HG03103 (cell line): ENCODE measurements around the gene TOMM5.

ENCODE experiments used
- ATAC-seq: cut with Tn5 transposase; IDR thresholded peaks from one replicate; pipeline ENCODE4 v1.9.1; 2021; ENCODE audit warnings: low read depth; ENCODE audit not compliant: unreplicated experiment

The TOMM5 gene

GRCh38 chr9:37564916-37565315, 27.5 kb downstream of the TOMM5 start:
- ATAC-seq, result no peak

DNA sequence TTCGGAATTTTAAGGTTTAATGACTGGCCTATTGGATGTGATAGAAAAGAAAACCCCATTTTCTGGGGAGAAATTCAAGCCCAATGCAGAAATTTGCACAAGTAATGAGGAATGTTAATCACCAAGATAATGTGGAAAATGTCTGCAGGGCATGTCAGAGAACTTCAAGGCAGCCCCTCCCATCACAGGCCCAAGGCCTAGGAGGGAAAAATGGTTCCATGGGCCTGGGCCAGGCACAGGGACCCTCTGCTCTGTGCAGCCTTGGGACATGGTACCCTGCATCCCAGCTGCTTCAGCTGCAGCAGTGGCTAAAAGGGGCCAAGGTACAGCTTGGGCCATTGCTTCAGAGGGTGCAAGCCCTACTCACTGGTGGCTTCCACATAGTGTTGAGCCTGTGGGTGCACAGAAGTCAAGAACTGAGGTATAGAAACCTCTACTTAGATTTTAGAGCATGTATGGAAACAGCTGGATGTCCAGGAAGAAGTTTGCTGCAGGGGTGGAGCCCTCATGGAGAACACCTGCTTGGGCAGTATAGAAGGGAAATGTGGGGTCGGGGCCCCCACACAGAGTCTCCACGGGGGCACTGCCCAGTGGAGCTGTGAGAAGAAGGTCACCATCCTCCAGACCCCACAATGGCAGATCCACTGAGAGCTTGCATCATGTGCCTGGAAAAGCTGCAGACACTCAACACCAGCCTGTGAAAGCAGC, 28.4 kb downstream of the TOMM5 start:
- ATAC-seq, result no peak

DNA sequence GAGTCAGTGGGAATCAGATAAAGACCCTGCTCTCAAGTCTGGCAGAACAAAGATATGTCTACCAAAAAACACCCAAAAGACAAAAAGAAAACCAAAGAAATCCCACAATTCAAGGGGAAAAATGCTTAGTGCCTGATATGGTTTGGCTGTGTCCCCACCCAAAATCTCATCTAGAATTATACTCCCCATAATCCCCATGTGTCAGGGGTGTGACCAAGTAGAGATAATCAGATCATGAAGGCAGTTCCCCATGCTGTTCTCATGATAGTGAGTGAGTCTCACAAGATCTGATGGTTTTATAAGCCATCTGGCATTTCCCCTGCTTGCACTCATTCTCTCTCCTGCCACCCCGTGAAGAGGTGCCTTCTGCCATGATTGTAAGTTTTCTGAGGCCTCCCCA, 29.6 kb downstream of the TOMM5 start:
- ATAC-seq, result no peak

DNA sequence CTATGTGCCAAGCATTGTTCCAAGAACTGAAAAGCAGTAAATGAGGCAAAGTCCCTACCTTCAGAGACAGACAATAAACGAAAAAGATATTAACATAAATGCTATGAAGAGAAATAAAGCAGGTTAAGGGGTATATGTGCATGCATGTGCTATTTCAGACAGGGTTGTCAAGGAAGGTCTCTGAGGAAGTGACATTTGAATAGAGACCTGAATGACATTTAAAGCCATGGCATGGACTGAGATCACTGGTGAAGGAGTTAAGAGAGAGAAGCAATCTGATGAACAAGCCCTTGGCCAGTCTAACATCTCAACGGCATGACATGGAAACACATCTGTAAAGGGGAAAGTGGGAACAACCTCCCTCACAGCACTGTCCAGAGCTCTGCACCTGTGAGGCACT, 30.7 kb downstream of the TOMM5 start:
- no peak for ATAC-seq

DNA sequence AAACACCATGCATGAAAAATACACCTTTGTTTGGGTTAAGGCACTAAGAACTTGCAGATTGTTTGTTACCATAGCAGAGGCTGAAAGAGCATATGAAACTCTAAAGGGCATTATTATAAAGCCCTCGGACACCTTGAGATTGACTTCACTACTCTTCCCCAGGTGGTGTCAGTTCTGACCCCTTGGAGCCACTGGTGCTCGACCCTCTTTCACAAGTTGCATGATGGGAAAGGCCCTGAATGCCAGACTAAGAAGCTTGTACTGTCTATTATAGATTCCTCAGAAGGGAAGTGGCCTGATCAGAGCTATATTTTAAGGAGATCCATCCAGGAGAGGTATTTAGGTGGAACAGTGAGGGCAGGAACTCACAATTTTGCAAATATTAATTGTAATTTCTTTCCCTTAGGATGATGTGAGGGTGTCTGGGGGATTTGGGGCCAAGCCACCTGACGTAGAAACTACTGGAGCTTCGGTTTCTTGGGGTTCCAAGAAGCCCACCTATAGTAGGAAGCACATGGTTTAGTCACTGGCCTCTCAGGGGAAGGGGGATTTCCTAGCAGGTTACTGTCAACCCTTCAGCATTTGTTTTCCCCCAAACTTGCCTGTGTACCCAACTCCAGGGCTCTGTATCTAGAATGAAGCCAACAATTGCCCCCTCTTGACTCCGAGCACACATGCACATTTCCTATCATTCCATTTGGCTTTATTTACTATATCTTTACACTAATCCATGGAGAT, 32.4 kb downstream of the TOMM5 start:
- ATAC-seq, result no peak

DNA sequence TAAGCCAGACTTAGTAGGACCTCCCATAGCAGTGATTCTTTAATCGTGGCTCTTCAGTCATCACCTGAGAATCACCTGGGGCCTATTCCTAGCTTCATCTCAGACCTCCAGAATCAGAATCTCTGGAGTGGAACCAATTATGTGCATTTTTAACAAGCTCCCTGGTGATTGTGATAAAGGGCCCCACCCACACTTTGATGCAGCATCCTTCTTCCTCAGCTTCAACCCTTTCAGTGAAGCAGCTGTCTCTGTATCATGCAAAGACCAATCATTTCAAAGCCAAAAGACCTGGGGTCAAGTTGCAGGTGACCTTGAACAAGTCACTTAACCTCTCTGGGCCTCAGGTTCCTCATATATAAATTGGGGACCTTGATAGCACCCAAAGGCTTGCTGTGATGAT, 33.3 kb downstream of the TOMM5 start:
- ATAC-seq, result no peak

- no peak for ATAC-seq
Observed at GRCh38 chr9:37555786-37556185, 36.6 kb downstream of the TOMM5 start.

GRCh38 chr9:37554318-37554717, 38.1 kb downstream of the TOMM5 start:
- ATAC-seq, result no peak

- ATAC-seq, result no peak
Observed at GRCh38 chr9:37551888-37552287, 40.5 kb downstream of the TOMM5 start.

GRCh38 chr9:37551468-37551867, 40.9 kb downstream of the TOMM5 start:
- ATAC-seq, result no peak

GRCh38 chr9:37550781-37551180, 41.6 kb downstream of the TOMM5 start:
- ATAC-seq, result no peak

GRCh38 chr9:37549527-37549926, 42.9 kb downstream of the TOMM5 start:
- ATAC-seq, result no peak

DNA sequence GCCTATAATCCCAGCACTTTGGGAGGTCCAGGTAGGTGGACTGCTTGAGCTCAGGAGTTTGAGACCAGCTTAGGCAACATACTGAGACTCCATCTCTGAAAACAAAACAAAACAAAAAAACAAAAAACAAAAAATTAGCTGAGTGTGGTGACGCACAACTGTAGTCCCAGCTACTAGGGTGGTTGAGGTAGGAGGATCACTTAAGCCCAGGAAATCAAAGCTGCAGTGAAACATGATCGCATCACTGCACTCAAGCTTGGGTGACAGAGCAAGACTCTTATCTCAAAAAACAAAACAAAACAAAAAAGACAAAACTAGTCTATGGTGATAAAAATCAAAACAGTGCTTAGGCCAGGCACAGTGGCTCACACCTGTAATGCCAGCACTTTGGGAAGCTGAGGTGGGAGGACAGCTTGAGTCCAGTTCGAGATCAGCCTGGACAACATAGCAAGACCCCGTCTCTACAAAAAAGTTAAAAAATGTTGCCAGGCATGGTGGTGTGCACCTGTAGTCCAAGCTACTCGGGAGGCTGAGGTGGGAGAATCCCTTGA, 45.0 kb downstream of the TOMM5 start:
- no peak for ATAC-seq

DNA sequence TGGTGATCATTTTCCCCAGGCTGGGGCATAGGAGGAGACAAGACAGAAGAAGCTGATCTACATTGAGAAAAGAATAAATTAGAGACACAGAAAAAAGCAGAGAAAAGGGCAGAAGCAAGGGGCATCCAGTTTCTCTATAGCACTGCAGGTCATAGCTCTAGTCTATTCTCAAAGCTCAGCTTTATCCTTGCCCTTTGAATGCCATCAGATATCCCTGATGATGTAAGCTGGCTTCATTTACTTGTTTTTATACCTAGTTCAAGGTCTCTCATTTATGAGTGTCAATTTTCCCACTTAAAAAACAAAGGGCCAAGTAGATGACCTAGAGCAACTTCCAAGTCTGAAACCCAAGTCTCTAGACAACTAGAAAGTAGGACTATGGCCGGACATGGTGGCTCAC, 48.9 kb downstream of the TOMM5 start:
- no peak for ATAC-seq

DNA sequence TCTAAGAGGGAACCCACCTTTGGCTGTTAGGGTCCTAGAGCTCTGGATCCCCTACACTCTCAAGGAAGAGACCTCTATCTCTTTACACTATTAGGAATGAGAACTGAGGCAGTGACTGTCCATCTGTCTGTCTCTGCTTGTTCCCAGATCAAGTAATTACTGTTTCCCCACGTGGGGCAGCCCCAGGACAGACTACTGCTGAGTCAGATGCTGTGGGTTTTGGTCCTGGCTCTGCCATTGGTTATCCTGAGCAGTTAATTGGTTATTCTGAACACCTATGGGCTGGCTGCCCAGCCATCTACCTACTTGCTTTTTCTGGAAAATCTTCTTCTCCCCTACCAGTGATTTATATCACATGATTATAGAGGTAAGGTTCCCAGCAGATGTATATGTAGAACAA, 49.5 kb downstream of the TOMM5 start:
- ATAC-seq, result no peak

GRCh38 chr9:37542488-37542887, 49.9 kb downstream of the TOMM5 start:
- no peak for ATAC-seq

DNA sequence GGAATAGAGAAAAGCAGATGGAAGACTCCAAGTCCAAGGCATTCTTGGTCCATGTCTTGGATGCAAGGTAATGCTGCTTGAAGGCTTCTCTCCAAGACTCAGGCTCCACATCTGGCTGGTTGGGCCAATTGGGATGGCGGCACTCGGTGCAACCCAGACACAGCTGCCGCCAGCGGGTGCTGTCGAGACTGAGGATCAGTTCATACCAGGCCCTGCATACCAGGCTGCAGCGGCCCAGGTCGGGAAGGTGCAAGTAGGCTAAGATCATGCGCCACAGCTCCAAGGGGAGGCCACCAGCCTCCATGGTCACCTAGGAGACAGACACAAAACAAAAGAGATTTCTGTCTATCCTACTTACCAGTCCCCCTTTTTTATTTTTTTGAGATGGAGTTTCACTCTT, 50.9 kb downstream of the TOMM5 start:
- ATAC-seq, result no peak

GRCh38 chr9:37540634-37541033, 51.8 kb downstream of the TOMM5 start:
- no peak for ATAC-seq

DNA sequence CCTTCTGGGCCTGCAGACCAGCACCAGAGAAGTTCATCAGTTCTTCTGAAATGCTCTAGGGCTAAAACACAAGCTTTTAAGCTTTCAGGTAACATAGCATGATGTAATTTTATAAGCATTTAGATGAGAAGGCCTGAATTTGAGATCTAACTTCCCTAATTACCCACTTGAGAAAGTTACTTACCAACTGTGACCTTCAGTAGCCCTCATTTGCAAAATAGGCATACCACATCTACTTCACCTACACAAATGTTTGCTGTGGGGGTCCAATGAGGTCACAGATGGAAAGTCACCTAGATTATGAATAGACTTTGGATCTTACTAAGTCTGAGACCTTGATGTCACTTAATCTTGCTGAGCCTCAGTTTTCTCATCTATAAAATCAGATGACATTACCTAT, 52.8 kb downstream of the TOMM5 start:
- ATAC-seq, result no peak
